HG02970 (cell line): Measurements from ENCODE around the gene FCN3.
"Not testable (repeated sequence)": the region's sequence is repeated elsewhere in the genome, so short reads cannot be mapped to it uniquely, and the experiment has no call there.

Experiments used
- ATAC-seq: cut with Tn5 transposase; IDR thresholded peaks from one replicate; pipeline ENCODE4 v1.9.1; 2021; ENCODE audit warnings: mild to moderate bottlenecking, moderate library complexity, moderate number of reproducible peaks; ENCODE audit not compliant: unreplicated experiment, low FRiP score

Gene FCN3

GRCh38 chr1:27374362-27375086 is at the start of gene FCN3:
TSS of gene FCN3 (minus strand) at chr1:27374824. CDS start at chr1:27374818, 6 bp downstream.
- ATAC-seq: no peak

- ATAC-seq: no peak
Observed at GRCh38 chr1:27423709-27424108, 49.1 kb upstream of the FCN3 start.

- ATAC-seq: peak; percentile 55
Observed at GRCh38 chr1:27418326-27419185, 43.9 kb upstream of the FCN3 start.

GRCh38 chr1:27417713-27418112 is 43.1 kb upstream of the FCN3 start:
- ATAC-seq: no peak

- no peak for ATAC-seq
Observed at GRCh38 chr1:27416387-27417111, 41.9 kb upstream of the FCN3 start.

- ATAC-seq: no peak
Observed at GRCh38 chr1:27414091-27414490, 39.5 kb upstream of the FCN3 start.

- no peak for ATAC-seq
Observed at GRCh38 chr1:27413004-27413403, 38.4 kb upstream of the FCN3 start.

GRCh38 chr1:27412502-27412901 is 37.9 kb upstream of the FCN3 start:
- no peak for ATAC-seq

- ATAC-seq: no peak
Observed at GRCh38 chr1:27410709-27411108, 36.1 kb upstream of the FCN3 start.

- no peak for ATAC-seq
Observed at GRCh38 chr1:27409669-27410068, 35.0 kb upstream of the FCN3 start.

- no peak for ATAC-seq
Observed at GRCh38 chr1:27408151-27408550, 33.5 kb upstream of the FCN3 start.

GRCh38 chr1:27406791-27407190 is 32.2 kb upstream of the FCN3 start:
- not testable (repeated sequence) for ATAC-seq

- ATAC-seq: no peak
Observed at GRCh38 chr1:27406362-27406680, 31.7 kb upstream of the FCN3 start.

GRCh38 chr1:27405598-27406361 is 31.2 kb upstream of the FCN3 start:
- not testable (repeated sequence) for ATAC-seq

- ATAC-seq: no peak
Observed at GRCh38 chr1:27405074-27405473, 30.4 kb upstream of the FCN3 start.

GRCh38 chr1:27403931-27404330 is 29.3 kb upstream of the FCN3 start:
- ATAC-seq: no peak

GRCh38 chr1:27403065-27403726 is 28.6 kb upstream of the FCN3 start:
- no peak for ATAC-seq

GRCh38 chr1:27402349-27402754 is 27.7 kb upstream of the FCN3 start:
- ATAC-seq: no peak

GRCh38 chr1:27400963-27401341 is 26.3 kb upstream of the FCN3 start:
- ATAC-seq: no peak
